ENCODE measurements around the gene IBA57. TPM values are rescaled to one million over a fixed set of nuclear protein-coding genes. Genes with fewer than 3 reads are reported as not detected.

IBA57 gene
- total and polyA plus RNA-seq, 2 of the 8 experiments (the other 6 are each of a cell fraction or from before 2014, with no cell fraction given) = 2.6 to 5.9 TPM

GRCh38 chr1:228147768-228148167 is 17.8 kb upstream of the IBA57 start (continued):
- TF ChIP-seq ATF2 (IDR thresholded peaks at IDR 0.05; ENCODE audit: low read length) (no peak), TAF7 (optimal IDR thresholded peaks at IDR 0.05; ENCODE audit: borderline replicate concordance, low read depth, low read length) (no peak), CHD2 (IDR thresholded peaks at IDR 0.05; ENCODE audit: low read length) (no peak), EZH2 (IDR thresholded peaks at IDR 0.05; ENCODE audit: low read depth, low read length, severe bottlenecking) (no peak)
